Keratinocyte (primary cell): Measurements from ENCODE around the gene CASP8. TPM values are rescaled to one million over a fixed set of nuclear protein-coding genes. Genes with fewer than 3 reads are reported as not detected.

Source experiments
- DNase-seq: peaks from one replicate; pipeline ENCODE4 v3.0.0-alpha.2; 2011; ENCODE audit warnings: low read depth, missing footprints, low spot score
- FAIRE-seq: peaks from 2 replicates; lab custom pipeline; 2011; peaks lifted over from hg19 to GRCh38; lab: Jason Lieb, UNC
- H2AFZ ChIP-seq: 2 replicates; pipeline ENCODE4 v1.6.0; 2012; ENCODE audit warnings: low read length, control low read depth, inconsistent platforms; ENCODE audit not compliant: control insufficient read depth
- H3K27ac ChIP-seq: 2 replicates; pipeline ENCODE4 v1.5.1; 2011; ENCODE audit warnings: low read length; ENCODE audit not compliant: control insufficient read depth, insufficient read depth
- H3K27me3 ChIP-seq: 3 replicates; pipeline ENCODE4 v1.6.0; 2011; ENCODE audit warnings: low read length; ENCODE audit not compliant: control insufficient read depth, insufficient read depth; ENCODE audit errors: extremely low read depth
- H3K36me3 ChIP-seq, 2 experiments: 2 replicates in 1 of 2; 3 replicates in 1 of 2; pipeline ENCODE4 v1.5.1; 2011; ENCODE audit warnings: low read length in 2 of 2, mild to moderate bottlenecking in 1 of 2; ENCODE audit not compliant: control insufficient read depth in 2 of 2, insufficient read depth in 2 of 2; ENCODE audit errors: extremely low read depth in 1 of 2
- H3K4me1 ChIP-seq: 3 replicates; pipeline ENCODE4 v1.5.1; 2011; ENCODE audit warnings: low read length; ENCODE audit not compliant: control insufficient read depth, insufficient read depth; ENCODE audit errors: extremely low read depth
- H3K4me2 ChIP-seq: 3 replicates; pipeline ENCODE4 v1.6.0; 2011; ENCODE audit warnings: low read depth, low read length; ENCODE audit not compliant: control insufficient read depth, insufficient read depth; ENCODE audit errors: extremely low read depth
- H3K4me3 ChIP-seq, 3 experiments: fragments of 200-600 bp in 1 of 3; sonication (generic) in 1 of 3; 2 replicates in 2 of 3; 3 replicates in 1 of 3; pipeline ENCODE4 v1.5.1; 2011 to 2016; ENCODE audit warnings: low read length in 3 of 3, mild to moderate bottlenecking in 3 of 3, control low read depth in 2 of 3, inconsistent platforms in 1 of 3, low read depth in 1 of 3, mixed read lengths in 1 of 3, mixed run types in 1 of 3, moderate library complexity in 1 of 3; ENCODE audit not compliant: control insufficient read depth in 2 of 3, insufficient read depth in 2 of 3; ENCODE audit errors: extremely low read depth in 1 of 3
- H3K79me2 ChIP-seq: 2 replicates; pipeline ENCODE4 v1.6.0; 2012; ENCODE audit warnings: low read length; ENCODE audit not compliant: control insufficient read depth, insufficient read depth
- H3K9ac ChIP-seq: 3 replicates; pipeline ENCODE4 v1.6.0; 2011; ENCODE audit warnings: low read length; ENCODE audit not compliant: control insufficient read depth, insufficient read depth; ENCODE audit errors: extremely low read depth
- H3K9me1 ChIP-seq: 3 replicates; pipeline ENCODE4 v1.6.0; 2011; ENCODE audit warnings: low read length; ENCODE audit not compliant: control insufficient read depth, insufficient read depth; ENCODE audit errors: extremely low read depth
- H3K9me3 ChIP-seq: 2 replicates; pipeline ENCODE4 v1.5.1; 2012; ENCODE audit warnings: low read depth, low read length; ENCODE audit not compliant: control insufficient read depth
- H4K20me1 ChIP-seq: 3 replicates; pipeline ENCODE4 v1.6.0; 2011; ENCODE audit warnings: low read length; ENCODE audit not compliant: control insufficient read depth, insufficient read depth; ENCODE audit errors: extremely low read depth
- EZH2 ChIP-seq: IDR thresholded peaks from one replicate; pipeline ENCODE4 v1.6.1; 2012; ENCODE audit warnings: inconsistent platforms, mild to moderate bottlenecking, low read length, moderate library complexity
- dilution Hi-C: fragments of 300-500 bp; cut with MboI; formaldehyde crosslinking; loops from one replicate; pipeline ENCODE4 v1.7.0; 2020; ENCODE audit warnings: low sequenced_read_pairs; ENCODE audit not compliant: extremely low pct_ligation_motif_present
- polyA plus RNA-seq, 5 experiments: library from polyadenylated mRNA; depleted of rRNA in 3 of 5; stranded (reverse) in 3 of 5; stranded (forward) in 1 of 5; unstranded in 1 of 5; fragments of >200 nt; gene quantifications; 1 replicate in 1 of 5; 2 replicates in 3 of 5; 3 replicates in 1 of 5; pipeline versions ENCODE4 v1.2.1 to v1.2.3, GENCODE V29; 2011 to 2012; ENCODE audit warnings: missing spikeins in 2 of 5, low read depth in 1 of 5, low replicate concordance in 1 of 5
- TF ChIP-seq, protein P1 (sequence below), 3 experiments: IDR thresholded peaks in 1 of 3; conservative IDR thresholded peaks in 1 of 3; optimal IDR thresholded peaks in 1 of 3; 2 replicates in 2 of 3; 3 replicates in 1 of 3; pipeline versions ENCODE3 to v1.5.1; 2011; ENCODE audit warnings: low read length in 3 of 3, mild to moderate bottlenecking in 3 of 3, moderate library complexity in 2 of 3, control low read depth in 1 of 3, inconsistent platforms in 1 of 3; ENCODE audit not compliant: insufficient read depth in 2 of 3; ENCODE audit errors: extremely low read depth in 1 of 3

Gene CASP8
- polyA plus RNA-seq, 1 donor (not counting 4 experiments of a cell fraction or from before 2014, with no cell fraction given), result 27.0 TPM

DNA sequence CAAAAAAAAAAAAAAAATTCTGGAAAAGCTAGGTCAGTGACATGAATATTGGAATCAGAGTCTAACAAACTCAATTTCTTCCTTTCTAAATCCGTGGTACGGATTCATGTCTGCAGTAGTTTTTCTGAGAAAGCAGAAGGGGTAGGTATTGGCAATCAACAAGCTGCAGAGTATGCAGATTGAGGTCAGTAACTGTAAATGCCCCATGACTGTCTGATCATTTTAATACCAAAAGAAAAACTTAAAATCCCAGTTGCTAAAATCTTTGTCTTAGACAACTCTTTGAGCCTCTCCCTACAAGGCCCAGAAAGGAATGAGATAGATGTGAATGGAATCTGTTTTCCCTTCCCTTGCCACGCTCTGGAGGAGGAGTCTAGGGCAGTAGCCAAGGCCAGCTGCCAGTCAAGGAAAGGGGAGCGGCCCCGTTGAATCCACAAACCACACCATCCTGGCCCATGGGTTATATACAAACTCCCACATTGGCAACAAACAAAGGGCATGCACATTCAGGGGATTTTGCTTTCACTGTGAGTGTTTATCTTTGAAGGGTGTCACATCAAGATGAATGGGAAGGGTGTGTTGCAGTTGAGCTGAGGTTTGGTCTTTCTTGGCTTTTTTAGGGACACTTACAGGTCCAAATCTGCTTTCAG, 6.1 kb upstream of the CASP8 start:
- Histone ChIP-seq H3K27ac (no peak overlapping the region), H2AFZ (no peak overlapping the region), H3K9me3 (no peaks in the 10 kb centered on the region), H3K9me1 (no peaks in the 10 kb centered on the region), H3K79me2 (peaks cover 4% of the 10 kb centered on the region), H4K20me1 (no peaks in the 10 kb centered on the region), H3K4me1 (peaks cover 6% of the 10 kb centered on the region), H3K36me3 (no peaks in the 10 kb centered on the region), H3K27me3 (no peaks in the 10 kb centered on the region), H3K9ac (no peak overlapping the region), H3K4me3 (no peak overlapping the region), H3K4me2 (no peak overlapping the region)
- TF ChIP-seq, protein P1, sequence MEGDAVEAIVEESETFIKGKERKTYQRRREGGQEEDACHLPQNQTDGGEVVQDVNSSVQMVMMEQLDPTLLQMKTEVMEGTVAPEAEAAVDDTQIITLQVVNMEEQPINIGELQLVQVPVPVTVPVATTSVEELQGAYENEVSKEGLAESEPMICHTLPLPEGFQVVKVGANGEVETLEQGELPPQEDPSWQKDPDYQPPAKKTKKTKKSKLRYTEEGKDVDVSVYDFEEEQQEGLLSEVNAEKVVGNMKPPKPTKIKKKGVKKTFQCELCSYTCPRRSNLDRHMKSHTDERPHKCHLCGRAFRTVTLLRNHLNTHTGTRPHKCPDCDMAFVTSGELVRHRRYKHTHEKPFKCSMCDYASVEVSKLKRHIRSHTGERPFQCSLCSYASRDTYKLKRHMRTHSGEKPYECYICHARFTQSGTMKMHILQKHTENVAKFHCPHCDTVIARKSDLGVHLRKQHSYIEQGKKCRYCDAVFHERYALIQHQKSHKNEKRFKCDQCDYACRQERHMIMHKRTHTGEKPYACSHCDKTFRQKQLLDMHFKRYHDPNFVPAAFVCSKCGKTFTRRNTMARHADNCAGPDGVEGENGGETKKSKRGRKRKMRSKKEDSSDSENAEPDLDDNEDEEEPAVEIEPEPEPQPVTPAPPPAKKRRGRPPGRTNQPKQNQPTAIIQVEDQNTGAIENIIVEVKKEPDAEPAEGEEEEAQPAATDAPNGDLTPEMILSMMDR (optimal IDR thresholded peaks at IDR 0.05 in 1 of 3, IDR thresholded peaks at IDR 0.05 in 1 of 3, conservative IDR thresholded peaks at IDR 0.05 in 1 of 3; ENCODE audit: extremely low read depth in 1 of 3, insufficient read depth in 2 of 3, low read length in 3 of 3), result no peak
- no peak for DNase-seq
- dilution Hi-C loops, result no loop called here
- FAIRE-seq, result peak; percentile 77

- Histone ChIP-seq H2AFZ (no peak overlapping the region), H3K79me2 (peaks cover 12% of the 10 kb centered on the region), H4K20me1 (no peaks in the 10 kb centered on the region), H3K9me1 (no peaks in the 10 kb centered on the region), H3K36me3 (no peaks in the 10 kb centered on the region), H3K9me3 (no peaks in the 10 kb centered on the region), H3K9ac (no peak overlapping the region), H3K4me1 (peaks cover 17% of the 10 kb centered on the region), H3K4me2 (no peak overlapping the region), H3K4me3 (no peak overlapping the region), H3K27me3 (no peaks in the 10 kb centered on the region), H3K27ac (no peak overlapping the region)
- no peak for FAIRE-seq
- dilution Hi-C loops, result no loop called here
- DNase-seq, result no peak
- TF ChIP-seq, protein P1 (optimal IDR thresholded peaks at IDR 0.05 in 1 of 3, IDR thresholded peaks at IDR 0.05 in 1 of 3, conservative IDR thresholded peaks at IDR 0.05 in 1 of 3; ENCODE audit: extremely low read depth in 1 of 3, insufficient read depth in 2 of 3, low read length in 3 of 3), result no peak
- no peak for TF ChIP-seq EZH2
These were observed 4.8 kb upstream of the CASP8 start for GRCh38 chr2:201255408-201256033.
